NCI-H524 treated with DMSO at 0.1 percent for 48 hours (cell line): ENCODE results near the gene ACYP2.
"Not testable (repeated sequence)": the region's sequence is repeated elsewhere in the genome, so short reads cannot be mapped to it uniquely, and the experiment has no call there.

Source experiments
- DNase-seq: peaks from one replicate; lab custom pipeline; 2025; lab: John Stamatoyannopoulos, UW

The ACYP2 gene

GRCh38 chr2:54271843-54272627 lies 156.6 kb downstream of the ACYP2 start:
- DNase-seq: no peak

- no peak for DNase-seq
Observed at GRCh38 chr2:54274781-54275242, 159.4 kb downstream of the ACYP2 start.

GRCh38 chr2:54275541-54275940 lies 160.1 kb downstream of the ACYP2 start:
- no peak for DNase-seq

- DNase-seq: no peak
Observed at GRCh38 chr2:54279385-54279784, 164.0 kb downstream of the ACYP2 start.

- DNase-seq: no peak
Observed at GRCh38 chr2:54284826-54285225, 169.4 kb downstream of the ACYP2 start.

- no peak for DNase-seq
Observed at GRCh38 chr2:54285451-54285850, 170.0 kb downstream of the ACYP2 start.

- no peak for DNase-seq
Observed at GRCh38 chr2:54287532-54287931, 172.1 kb downstream of the ACYP2 start.

GRCh38 chr2:54289917-54290316 lies 174.5 kb downstream of the ACYP2 start:
- DNase-seq: no peak

- no peak for DNase-seq
Observed at GRCh38 chr2:54290356-54291025, 175.1 kb downstream of the ACYP2 start.

- not testable (repeated sequence) for DNase-seq
Observed at GRCh38 chr2:54294665-54295064, 179.2 kb downstream of the ACYP2 start.

- no peak for DNase-seq
Observed at GRCh38 chr2:54295911-54296310, 180.5 kb downstream of the ACYP2 start.

GRCh38 chr2:54298514-54298913 lies 183.1 kb downstream of the ACYP2 start:
- DNase-seq: no peak

- DNase-seq: no peak
Observed at GRCh38 chr2:54303631-54304030, 188.2 kb downstream of the ACYP2 start.

GRCh38 chr2:54306556-54306955 lies 191.1 kb downstream of the ACYP2 start:
- no peak for DNase-seq

GRCh38 chr2:54308186-54308585 lies 192.8 kb downstream of the ACYP2 start:
- DNase-seq: no peak

GRCh38 chr2:54308782-54309181 lies 193.4 kb downstream of the ACYP2 start:
- no peak for DNase-seq

- DNase-seq: no peak
Observed at GRCh38 chr2:54310311-54310710, 194.9 kb downstream of the ACYP2 start.

GRCh38 chr2:54310961-54311360 lies 195.5 kb downstream of the ACYP2 start:
- DNase-seq: no peak

GRCh38 chr2:54313147-54313546 lies 197.7 kb downstream of the ACYP2 start:
- DNase-seq: no peak

- no peak for DNase-seq
Observed at GRCh38 chr2:54317973-54318372, 202.6 kb downstream of the ACYP2 start.

GRCh38 chr2:54318821-54319220 lies 203.4 kb downstream of the ACYP2 start:
- DNase-seq: no peak

- DNase-seq: no peak
Observed at GRCh38 chr2:54321047-54321446, 205.6 kb downstream of the ACYP2 start.

- DNase-seq: not testable (repeated sequence)
Observed at GRCh38 chr2:54324517-54324916, 209.1 kb downstream of the ACYP2 start.
